ENCODE measurements around the gene SLCO4A1.

The SLCO4A1 gene

DNA sequence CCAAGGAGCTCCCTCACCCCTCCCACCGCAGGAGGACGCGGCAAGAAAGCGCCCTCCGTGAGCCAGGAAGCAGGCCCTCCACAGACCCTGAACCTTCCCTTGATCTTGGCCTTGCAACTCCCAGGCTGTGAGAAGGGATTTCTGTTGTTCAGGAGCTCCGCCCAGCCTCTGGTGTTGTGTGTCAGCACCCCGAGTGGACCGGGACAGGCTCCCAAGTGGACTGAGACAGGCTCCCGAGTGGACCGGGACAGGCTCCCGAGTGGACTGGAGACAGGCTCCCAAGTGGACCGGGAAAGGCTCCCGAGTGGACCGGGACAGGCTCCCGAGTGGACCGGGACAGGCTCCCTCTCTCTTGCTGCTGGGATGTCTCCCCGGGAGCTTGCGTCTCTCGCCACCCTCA is 57.0 kb downstream of the SLCO4A1 start:
- no peak for ATAC-seq
- TF ChIP-seq, protein P1, sequence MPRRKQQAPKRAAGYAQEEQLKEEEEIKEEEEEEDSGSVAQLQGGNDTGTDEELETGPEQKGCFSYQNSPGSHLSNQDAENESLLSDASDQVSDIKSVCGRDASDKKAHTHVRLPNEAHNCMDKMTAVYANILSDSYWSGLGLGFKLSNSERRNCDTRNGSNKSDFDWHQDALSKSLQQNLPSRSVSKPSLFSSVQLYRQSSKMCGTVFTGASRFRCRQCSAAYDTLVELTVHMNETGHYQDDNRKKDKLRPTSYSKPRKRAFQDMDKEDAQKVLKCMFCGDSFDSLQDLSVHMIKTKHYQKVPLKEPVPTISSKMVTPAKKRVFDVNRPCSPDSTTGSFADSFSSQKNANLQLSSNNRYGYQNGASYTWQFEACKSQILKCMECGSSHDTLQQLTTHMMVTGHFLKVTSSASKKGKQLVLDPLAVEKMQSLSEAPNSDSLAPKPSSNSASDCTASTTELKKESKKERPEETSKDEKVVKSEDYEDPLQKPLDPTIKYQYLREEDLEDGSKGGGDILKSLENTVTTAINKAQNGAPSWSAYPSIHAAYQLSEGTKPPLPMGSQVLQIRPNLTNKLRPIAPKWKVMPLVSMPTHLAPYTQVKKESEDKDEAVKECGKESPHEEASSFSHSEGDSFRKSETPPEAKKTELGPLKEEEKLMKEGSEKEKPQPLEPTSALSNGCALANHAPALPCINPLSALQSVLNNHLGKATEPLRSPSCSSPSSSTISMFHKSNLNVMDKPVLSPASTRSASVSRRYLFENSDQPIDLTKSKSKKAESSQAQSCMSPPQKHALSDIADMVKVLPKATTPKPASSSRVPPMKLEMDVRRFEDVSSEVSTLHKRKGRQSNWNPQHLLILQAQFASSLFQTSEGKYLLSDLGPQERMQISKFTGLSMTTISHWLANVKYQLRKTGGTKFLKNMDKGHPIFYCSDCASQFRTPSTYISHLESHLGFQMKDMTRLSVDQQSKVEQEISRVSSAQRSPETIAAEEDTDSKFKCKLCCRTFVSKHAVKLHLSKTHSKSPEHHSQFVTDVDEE (CRISPR knock-in tag; IDR thresholded peaks at IDR 0.05), result no peak
- no peak for TF ChIP-seq ESRRG (CRISPR knock-in tag; IDR thresholded peaks at IDR 0.05)
- TF ChIP-seq, protein P2, sequence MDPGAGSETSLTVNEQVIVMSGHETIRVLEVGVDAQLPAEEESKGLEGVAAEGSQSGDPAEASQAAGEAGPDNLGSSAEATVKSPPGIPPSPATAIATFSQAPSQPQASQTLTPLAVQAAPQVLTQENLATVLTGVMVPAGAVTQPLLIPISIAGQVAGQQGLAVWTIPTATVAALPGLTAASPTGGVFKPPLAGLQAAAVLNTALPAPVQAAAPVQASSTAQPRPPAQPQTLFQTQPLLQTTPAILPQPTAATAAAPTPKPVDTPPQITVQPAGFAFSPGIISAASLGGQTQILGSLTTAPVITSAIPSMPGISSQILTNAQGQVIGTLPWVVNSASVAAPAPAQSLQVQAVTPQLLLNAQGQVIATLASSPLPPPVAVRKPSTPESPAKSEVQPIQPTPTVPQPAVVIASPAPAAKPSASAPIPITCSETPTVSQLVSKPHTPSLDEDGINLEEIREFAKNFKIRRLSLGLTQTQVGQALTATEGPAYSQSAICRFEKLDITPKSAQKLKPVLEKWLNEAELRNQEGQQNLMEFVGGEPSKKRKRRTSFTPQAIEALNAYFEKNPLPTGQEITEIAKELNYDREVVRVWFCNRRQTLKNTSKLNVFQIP (CRISPR knock-in tag; IDR thresholded peaks at IDR 0.05; ENCODE audit: borderline replicate concordance, low read depth), result no peak
- no peak for TF ChIP-seq ISL1 (CRISPR knock-in tag; IDR thresholded peaks at IDR 0.05)
- TF ChIP-seq SNAI2 (CRISPR knock-in tag; IDR thresholded peaks at IDR 0.05), result no peak
- TF ChIP-seq PPARA (CRISPR knock-in tag; IDR thresholded peaks at IDR 0.05; ENCODE audit: borderline replicate concordance), result no peak
- TF ChIP-seq TOX (CRISPR knock-in tag; IDR thresholded peaks at IDR 0.05; ENCODE audit: borderline replicate concordance), result no peak
- TF ChIP-seq ARNTL (CRISPR knock-in tag; IDR thresholded peaks at IDR 0.05; ENCODE audit: borderline replicate concordance, low read depth), result no peak
- TF ChIP-seq RARB (CRISPR knock-in tag; IDR thresholded peaks at IDR 0.05), result no peak
- TF ChIP-seq, protein P3, sequence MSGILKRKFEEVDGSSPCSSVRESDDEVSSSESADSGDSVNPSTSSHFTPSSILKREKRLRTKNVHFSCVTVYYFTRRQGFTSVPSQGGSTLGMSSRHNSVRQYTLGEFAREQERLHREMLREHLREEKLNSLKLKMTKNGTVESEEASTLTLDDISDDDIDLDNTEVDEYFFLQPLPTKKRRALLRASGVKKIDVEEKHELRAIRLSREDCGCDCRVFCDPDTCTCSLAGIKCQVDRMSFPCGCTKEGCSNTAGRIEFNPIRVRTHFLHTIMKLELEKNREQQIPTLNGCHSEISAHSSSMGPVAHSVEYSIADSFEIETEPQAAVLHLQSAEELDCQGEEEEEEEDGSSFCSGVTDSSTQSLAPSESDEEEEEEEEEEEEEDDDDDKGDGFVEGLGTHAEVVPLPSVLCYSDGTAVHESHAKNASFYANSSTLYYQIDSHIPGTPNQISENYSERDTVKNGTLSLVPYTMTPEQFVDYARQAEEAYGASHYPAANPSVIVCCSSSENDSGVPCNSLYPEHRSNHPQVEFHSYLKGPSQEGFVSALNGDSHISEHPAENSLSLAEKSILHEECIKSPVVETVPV (CRISPR knock-in tag; IDR thresholded peaks at IDR 0.05), result no peak
- TF ChIP-seq ZNF8 (CRISPR knock-in tag; IDR thresholded peaks at IDR 0.05), result no peak
- no peak for TF ChIP-seq ZC3H10 (CRISPR knock-in tag; IDR thresholded peaks at IDR 0.05)
- TF ChIP-seq OSR1 (CRISPR knock-in tag; IDR thresholded peaks at IDR 0.05), result no peak
- no peak for TF ChIP-seq ZNF565 (CRISPR knock-in tag; conservative IDR thresholded peaks at IDR 0.05; ENCODE audit: low read depth)

DNA sequence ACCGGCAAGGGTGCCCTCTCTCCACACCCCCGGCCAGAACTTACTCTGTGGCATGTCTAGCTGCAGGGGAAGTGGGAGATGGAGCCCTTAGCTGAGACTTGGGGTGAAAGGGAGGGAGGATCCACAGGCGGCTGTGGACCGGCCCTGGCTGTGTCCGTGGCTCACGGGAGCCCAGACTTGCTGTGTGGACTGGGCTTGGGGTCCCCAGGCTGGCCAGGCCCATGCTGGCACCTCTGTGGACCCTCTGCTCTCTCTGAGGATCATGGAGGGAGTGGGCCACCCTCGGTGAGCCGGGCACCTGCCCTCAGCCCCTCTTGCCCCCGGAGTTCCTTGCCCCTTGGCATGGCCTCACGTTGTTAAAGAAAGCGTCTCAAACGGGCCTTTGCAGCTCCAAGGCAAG is 57.4 kb downstream of the SLCO4A1 start:
- no peak for ATAC-seq
- TF ChIP-seq, protein P4, sequence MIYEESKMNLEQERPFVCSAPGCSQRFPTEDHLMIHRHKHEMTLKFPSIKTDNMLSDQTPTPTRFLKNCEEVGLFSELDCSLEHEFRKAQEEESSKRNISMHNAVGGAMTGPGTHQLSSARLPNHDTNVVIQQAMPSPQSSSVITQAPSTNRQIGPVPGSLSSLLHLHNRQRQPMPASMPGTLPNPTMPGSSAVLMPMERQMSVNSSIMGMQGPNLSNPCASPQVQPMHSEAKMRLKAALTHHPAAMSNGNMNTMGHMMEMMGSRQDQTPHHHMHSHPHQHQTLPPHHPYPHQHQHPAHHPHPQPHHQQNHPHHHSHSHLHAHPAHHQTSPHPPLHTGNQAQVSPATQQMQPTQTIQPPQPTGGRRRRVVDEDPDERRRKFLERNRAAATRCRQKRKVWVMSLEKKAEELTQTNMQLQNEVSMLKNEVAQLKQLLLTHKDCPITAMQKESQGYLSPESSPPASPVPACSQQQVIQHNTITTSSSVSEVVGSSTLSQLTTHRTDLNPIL (CRISPR knock-in tag; IDR thresholded peaks at IDR 0.05; ENCODE audit: low read depth), result no peak
- TF ChIP-seq, protein P3 (CRISPR knock-in tag; IDR thresholded peaks at IDR 0.05), result no peak

DNA sequence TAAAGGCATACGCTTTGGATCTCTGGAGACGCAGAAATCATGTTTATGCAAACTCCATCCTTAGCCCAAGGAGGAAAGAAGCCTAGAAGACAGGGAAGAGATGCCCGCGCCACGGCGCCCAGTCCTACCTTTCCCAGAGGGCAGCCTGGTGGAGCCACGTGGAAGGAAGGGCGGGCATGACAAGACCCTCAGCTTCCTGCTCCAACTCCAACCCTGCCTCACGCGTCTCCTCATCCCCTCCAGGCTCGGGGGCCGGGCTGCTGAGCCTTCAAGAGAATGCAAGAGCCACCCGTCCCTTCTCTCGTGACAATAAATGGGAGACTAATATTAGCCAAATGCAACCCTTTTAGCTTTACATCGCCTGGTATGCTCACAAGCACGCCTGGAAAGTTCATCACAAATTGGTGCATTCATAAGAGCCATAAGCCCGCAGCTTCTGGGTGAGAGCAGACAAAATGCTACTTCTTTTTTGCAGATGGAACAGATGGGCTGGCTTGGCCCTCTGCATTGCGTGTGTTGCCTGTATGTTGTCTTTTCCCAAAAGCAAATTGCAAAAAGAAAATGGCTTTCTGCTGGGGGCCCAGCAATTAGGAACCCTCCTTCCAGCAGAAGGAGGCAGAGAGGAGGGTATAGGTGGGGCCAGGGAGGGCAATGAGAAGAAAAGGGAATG is 58.1 kb downstream of the SLCO4A1 start:
- TF ChIP-seq ARNTL (CRISPR knock-in tag; IDR thresholded peaks at IDR 0.05; ENCODE audit: borderline replicate concordance, low read depth) (no peak), ZFP3 (CRISPR knock-in tag; IDR thresholded peaks at IDR 0.05) (no peak), BACH2 (CRISPR knock-in tag; IDR thresholded peaks at IDR 0.05; ENCODE audit: borderline replicate concordance) (no peak), ZNF8 (CRISPR knock-in tag; IDR thresholded peaks at IDR 0.05) (no peak), ESRRG (CRISPR knock-in tag; IDR thresholded peaks at IDR 0.05) (no peak)
- ATAC-seq, result no peak

DNA sequence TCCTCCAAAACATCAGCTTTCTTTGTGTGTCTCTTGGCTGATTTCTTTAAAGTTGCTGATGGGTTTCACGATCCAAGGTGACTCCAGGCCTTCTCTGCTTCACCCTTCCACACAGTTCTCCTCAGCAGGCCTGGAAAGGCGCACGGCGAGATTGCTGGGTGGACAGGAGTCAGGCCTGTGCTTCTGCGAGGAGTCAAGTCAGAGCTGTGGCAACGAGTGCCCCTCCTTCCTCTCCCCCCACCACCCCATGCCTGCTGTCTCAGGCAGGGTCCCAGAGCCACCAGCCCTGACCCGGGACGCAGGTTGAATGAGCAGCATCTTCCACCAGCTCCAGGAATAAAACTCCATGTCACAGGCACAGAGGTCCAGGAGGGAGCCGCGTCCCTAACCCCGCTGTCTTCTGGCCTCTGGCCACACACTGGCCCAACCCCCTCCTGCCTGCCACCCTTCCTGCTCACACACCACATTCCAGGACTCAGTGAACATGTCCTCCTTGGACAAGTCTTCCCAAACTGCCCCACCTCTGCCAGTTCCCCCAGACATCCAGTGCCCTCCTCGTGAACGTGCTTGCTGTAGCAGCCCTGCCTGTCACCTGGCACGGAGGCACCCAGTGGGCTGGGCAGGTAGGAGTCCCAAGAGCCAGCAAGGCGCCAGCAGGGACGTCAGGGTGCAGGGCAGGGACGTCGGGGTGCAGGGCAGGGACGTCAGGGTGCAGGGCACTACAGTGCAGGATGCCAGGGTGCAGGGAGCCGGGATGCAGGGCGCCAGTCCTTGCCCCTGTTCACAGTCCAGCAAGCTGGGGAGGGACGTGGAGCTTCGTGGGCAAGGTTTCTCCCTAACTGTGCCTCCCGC is 59.1 kb downstream of the SLCO4A1 start:
- TF ChIP-seq, protein P2 (CRISPR knock-in tag; IDR thresholded peaks at IDR 0.05; ENCODE audit: borderline replicate concordance, low read depth), result no peak
- TF ChIP-seq SNAI2 (CRISPR knock-in tag; IDR thresholded peaks at IDR 0.05), result no peak
- no peak for ATAC-seq
